GM23248 (cell line): ENCODE data around the gene ZNF773.

Experiments
- EZH2 ChIP-seq: fragments of 200-600 bp; sonication (generic); IDR thresholded peaks from 2 replicates; pipeline ENCODE4 v1.6.1; 2018; ENCODE audit warnings: antibody characterized with exemption, mild to moderate bottlenecking; ENCODE audit not compliant: insufficient read depth, poor library complexity, severe bottlenecking
- EZH2phosphoT487 ChIP-seq: fragments of 200-600 bp; sonication (generic); IDR thresholded peaks from 2 replicates; pipeline ENCODE4 v1.6.1; 2018; ENCODE audit warnings: antibody characterized with exemption, moderate library complexity, mild to moderate bottlenecking, low read depth; ENCODE audit not compliant: insufficient read depth

DNA sequence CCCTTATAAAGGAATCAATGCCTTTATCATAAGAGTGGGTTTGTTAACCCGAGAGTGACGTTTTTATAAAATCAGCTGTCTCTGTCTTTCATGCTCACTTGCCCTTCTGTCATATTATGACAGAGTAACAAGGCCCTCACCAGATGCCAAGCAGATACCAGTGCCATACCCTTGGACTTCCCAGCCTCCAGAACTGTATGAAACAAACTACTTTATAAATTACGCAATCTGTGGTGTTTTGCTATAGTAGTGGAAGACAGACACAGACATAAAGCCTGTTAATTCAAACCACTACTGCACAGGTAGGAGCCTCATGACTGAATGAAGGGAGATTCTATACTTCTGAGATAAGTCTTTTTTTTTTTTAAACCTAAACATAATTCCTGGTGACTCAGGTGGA, 47.4 kb upstream of the ZNF773 start:
- TF ChIP-seq EZH2, result no peak
- no peak for TF ChIP-seq EZH2phosphoT487
